Measurements from ENCODE around the gene CCDC183.

CCDC183 gene

DNA sequence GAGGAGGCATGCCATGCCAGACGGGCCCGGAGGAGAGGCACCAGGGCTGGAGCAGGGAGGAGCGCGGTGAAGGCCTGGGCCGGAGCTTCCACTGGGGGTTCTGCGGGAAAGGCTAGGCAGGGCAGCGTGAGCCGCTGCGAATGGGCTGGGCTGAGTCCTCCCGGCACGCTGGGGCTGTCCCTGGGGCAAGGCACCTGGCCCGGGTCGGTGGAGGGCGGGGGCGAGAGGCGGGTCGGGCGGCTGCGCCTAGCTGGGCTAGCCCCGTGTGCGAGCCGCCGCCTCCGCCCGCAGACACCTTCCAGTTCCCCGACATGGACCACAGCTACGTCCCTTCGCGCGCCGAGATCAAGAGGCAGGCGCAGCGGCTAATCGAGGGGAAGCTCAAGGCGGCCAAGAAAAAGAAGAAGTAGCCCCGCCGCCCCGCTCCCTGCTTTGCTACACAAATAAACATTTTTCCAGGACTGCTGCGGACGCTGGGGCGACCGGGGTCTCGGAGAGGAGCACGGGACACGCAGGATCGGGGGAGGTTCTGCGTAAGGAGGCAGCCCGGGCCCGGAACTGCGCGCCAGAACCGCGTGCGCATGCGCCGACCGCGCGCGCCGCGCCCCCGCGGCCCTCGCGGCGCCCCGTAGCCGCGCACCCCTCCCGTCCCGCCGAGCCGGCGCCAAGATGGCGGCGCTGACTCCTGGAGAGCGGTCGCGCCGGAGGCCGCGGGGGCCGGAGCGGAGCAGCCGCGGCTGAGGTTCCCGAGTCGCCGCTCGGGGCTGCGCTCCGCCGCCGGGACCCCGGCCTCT lies 11.3 kb downstream of the CCDC183 start, which contains the start of gene RABL6:
Gene RABL6 (plus strand): TSS at position 668 of the 794 bp plus-strand sequence. CDS start 249 bp downstream, outside the sequence.
- FAIRE-seq (peak; percentile 87), DNase-seq (ENCODE audit: insufficient read length) (peak; percentile 98)
- TF ChIP-seq POLR2AphosphoS5 (IDR thresholded peaks at IDR 0.05; ENCODE audit: low read depth, low read length): peak; percentile 61
- peak; percentile 93 for TF ChIP-seq POLR2A (IDR thresholded peaks at IDR 0.05; ENCODE audit: low read depth, low read length)
- peak; percentile 92 for TF ChIP-seq TAF1 (IDR thresholded peaks at IDR 0.05; ENCODE audit: borderline replicate concordance, low read depth, low read length)

DNA sequence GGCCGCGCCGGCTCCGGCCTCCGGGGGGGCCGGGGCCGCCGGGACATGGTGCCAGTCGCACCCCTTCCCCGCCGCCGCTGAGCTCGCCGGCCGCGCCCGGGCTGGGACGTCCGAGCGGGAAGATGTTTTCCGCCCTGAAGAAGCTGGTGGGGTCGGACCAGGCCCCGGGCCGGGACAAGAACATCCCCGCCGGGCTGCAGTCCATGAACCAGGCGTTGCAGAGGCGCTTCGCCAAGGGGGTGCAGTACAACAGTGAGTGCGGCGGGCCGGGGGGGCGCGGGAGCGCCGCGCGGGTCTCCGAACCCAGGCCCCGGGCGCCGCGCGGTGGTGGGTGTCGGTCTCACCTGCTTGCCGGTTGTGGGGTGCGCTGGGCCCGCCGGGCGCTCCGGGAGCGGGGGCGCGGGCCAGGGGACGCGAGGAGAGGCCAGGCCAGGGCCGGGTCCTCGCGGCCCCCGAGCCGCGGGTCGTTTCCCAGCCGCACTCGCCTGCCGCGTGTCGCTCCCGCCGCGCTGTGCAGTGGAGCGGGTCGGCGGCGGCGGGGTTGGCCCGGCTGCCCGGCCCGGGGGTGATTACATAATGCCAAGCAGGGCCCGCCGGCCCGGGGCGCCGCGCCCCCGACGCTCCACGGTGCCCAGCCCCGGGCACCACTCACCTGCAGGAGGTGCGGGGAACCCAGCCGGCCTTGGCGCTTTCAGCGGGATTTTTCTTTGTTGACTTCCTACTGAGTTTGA lies 12.1 kb downstream of the CCDC183 start:
- DNase-seq (ENCODE audit: insufficient read length) (no peak), FAIRE-seq (no peak)
- peak; percentile 81 for TF ChIP-seq TAF1 (IDR thresholded peaks at IDR 0.05; ENCODE audit: borderline replicate concordance, low read depth, low read length)
- TF ChIP-seq POLR2AphosphoS5 (IDR thresholded peaks at IDR 0.05; ENCODE audit: low read depth, low read length): no peak

DNA sequence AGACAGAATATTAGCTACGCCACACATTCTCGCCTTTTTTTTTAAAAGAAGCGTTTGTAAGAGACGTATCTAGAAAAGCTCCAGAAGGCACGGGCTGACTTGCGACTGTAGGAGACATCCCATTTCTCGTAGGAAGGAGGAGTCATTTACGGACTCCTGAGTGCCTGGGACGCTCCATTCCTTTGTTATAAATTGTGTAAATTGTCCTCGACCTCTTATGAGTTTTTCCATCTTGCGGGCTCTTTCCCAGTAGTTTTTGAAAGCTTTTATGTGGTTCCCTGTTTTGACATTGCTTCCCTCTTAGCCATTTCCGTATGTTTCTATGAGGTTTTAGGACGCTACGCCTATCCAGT lies 12.6 kb downstream of the CCDC183 start:
- FAIRE-seq: no peak
- TF ChIP-seq TAF1 (IDR thresholded peaks at IDR 0.05; ENCODE audit: borderline replicate concordance, low read depth, low read length) (no peak), POLR2AphosphoS5 (IDR thresholded peaks at IDR 0.05; ENCODE audit: low read depth, low read length) (no peak), POLR2A (IDR thresholded peaks at IDR 0.05; ENCODE audit: low read depth, low read length) (no peak)

DNA sequence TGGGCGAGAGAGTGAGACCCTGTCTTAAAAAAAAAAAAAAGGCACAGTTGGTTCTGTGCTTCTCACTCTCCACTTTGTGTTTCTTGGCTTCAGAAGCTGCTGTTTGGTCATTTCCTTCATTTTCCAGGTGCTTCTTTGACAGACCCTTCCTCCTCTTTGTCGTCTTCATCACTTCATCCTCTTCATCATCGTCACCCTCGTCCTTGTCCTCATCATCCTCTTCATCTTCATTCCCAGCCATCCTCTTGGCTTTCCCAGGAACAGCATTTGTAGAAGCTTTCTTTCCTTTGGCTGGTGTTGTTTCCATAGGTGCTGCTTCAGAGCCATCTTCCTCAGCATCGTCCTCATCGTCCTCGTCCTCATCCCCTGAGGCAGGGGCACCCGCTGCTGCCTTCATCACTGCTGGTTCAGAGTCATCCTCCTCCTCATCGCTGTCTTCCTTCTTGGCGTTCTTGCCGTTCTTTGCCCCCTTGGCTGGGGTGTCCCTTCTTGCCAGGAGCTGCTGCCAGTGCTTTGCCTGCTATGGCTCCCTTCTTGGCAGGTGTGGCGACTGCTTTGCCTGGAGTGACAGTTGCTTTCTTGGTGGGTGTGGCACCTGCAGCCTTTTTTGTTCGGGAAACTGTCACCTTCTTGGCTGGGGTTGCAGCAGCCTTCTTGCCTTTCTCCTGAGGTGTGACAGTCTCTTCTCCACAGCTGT lies 18.7 kb downstream of the CCDC183 start:
- no peak for DNase-seq (ENCODE audit: insufficient read length)
- no peak for TF ChIP-seq POLR2AphosphoS5 (IDR thresholded peaks at IDR 0.05; ENCODE audit: low read depth, low read length)
- TF ChIP-seq POLR2A (IDR thresholded peaks at IDR 0.05; ENCODE audit: low read depth, low read length): no peak
- TF ChIP-seq TAF1 (IDR thresholded peaks at IDR 0.05; ENCODE audit: borderline replicate concordance, low read depth, low read length): no peak
- FAIRE-seq: no peak

More for the DNA sequence above, 12.6 kb downstream of the CCDC183 start:
- no peak for DNase-seq (ENCODE audit: insufficient read length)

DNA sequence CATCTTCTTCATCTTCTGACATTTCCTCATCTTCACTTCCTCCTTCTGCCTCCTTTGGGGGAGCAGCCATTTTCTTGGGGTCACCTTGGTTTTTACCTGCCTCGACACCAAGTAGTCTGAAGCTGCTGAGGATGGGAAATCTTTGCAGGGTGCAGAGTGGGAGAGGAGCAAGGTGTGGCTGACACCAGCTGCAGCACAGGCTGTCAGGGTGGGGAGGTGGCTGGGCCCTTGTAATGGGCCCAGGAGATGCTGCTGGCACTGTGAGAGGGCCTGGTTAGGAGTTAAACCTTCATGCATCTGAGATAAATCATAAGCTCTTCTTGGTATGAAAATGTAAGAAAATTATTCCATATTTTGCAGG lies 19.3 kb downstream of the CCDC183 start:
- DNase-seq (ENCODE audit: insufficient read length) (no peak), FAIRE-seq (no peak)
- no peak for TF ChIP-seq TAF1 (IDR thresholded peaks at IDR 0.05; ENCODE audit: borderline replicate concordance, low read depth, low read length)
- no peak for TF ChIP-seq POLR2A (IDR thresholded peaks at IDR 0.05; ENCODE audit: low read depth, low read length)
- no peak for TF ChIP-seq POLR2AphosphoS5 (IDR thresholded peaks at IDR 0.05; ENCODE audit: low read depth, low read length)

DNA sequence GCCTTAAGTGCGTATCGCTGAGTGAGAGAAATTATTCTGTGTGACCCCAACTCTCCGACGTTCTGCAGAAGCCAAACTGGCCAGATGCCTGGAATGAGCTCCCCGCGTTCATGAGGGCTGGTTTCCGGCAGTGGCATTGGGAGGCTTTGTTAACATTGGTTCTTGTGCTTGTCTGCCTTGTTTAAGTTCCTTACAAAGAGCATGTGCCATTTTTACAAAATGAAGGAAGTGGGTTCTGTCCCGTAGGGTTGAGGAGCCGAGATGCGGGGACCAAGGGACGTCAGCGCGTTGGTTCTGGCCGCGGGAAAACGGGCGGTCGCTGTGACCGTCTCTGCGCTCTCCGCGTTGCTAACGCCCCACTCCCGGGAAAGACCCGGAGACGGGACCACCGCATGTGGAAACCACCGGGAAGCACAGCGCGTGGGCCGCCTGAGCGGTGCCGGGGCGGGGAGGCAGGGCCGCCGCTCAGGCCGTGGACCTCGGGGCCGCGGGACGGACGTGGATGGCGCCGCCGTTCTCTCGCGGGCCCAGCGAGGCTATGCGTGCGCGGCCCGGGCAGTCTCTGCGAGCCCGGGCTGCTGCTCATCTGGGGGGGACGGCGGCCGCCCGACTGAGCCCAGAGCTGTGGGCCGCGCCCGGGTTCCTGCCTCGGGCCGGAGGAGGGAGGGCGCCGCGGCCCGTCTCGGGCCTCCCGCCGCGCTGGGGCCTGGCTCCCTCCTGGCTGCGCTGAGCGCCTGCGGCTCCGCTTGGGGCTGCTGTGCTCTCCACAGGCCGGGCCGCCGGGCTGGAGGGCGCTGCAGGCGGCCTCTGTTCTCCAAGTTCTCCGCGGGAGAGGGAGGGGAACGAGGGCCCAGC lies 25.1 kb downstream of the CCDC183 start:
- TF ChIP-seq POLR2A (IDR thresholded peaks at IDR 0.05; ENCODE audit: low read depth, low read length): no peak
- no peak for TF ChIP-seq TAF1 (IDR thresholded peaks at IDR 0.05; ENCODE audit: borderline replicate concordance, low read depth, low read length)
- TF ChIP-seq POLR2AphosphoS5 (IDR thresholded peaks at IDR 0.05; ENCODE audit: low read depth, low read length): no peak
- no peak for FAIRE-seq
- no peak for DNase-seq (ENCODE audit: insufficient read length)

DNA sequence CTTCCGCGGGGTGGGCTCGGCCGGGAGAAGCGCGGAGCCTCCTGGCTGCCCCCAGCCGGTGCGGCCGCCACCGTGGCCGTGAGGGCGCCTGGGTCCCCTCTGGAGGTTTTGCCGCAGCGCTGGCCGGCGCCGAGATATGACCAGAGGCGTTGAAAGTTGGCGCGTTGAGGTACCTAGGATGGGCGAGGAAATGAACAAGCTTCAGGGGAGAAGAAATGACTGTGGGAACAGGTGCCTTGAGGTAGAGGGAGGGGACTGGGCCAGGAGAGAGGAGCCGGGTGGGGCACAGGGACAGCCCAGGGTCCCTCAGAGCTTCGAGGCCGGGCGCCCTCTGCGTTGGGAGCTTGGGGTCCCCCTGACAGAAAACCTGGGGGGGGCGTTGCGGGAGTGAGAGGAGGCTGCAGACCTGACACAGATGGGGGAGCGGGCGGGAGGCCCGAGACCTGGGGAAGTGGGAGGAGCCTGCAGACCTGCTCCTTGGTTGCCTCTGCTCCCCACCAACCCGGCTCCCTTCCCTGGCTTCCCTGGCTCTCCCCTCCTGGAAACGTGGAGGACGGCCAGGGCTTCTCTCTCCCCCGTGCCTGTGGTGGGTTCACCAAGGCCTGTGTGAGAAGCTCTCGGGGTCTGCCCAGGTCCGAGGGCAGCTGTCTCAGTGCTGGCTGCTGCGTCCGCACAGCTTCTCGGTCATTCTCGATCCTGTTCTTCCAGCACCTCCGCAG lies 25.8 kb downstream of the CCDC183 start:
- DNase-seq (ENCODE audit: insufficient read length) (no peak), FAIRE-seq (no peak)
- TF ChIP-seq POLR2A (IDR thresholded peaks at IDR 0.05; ENCODE audit: low read depth, low read length) (no peak), POLR2AphosphoS5 (IDR thresholded peaks at IDR 0.05; ENCODE audit: low read depth, low read length) (no peak), TAF1 (IDR thresholded peaks at IDR 0.05; ENCODE audit: borderline replicate concordance, low read depth, low read length) (no peak)

DNA sequence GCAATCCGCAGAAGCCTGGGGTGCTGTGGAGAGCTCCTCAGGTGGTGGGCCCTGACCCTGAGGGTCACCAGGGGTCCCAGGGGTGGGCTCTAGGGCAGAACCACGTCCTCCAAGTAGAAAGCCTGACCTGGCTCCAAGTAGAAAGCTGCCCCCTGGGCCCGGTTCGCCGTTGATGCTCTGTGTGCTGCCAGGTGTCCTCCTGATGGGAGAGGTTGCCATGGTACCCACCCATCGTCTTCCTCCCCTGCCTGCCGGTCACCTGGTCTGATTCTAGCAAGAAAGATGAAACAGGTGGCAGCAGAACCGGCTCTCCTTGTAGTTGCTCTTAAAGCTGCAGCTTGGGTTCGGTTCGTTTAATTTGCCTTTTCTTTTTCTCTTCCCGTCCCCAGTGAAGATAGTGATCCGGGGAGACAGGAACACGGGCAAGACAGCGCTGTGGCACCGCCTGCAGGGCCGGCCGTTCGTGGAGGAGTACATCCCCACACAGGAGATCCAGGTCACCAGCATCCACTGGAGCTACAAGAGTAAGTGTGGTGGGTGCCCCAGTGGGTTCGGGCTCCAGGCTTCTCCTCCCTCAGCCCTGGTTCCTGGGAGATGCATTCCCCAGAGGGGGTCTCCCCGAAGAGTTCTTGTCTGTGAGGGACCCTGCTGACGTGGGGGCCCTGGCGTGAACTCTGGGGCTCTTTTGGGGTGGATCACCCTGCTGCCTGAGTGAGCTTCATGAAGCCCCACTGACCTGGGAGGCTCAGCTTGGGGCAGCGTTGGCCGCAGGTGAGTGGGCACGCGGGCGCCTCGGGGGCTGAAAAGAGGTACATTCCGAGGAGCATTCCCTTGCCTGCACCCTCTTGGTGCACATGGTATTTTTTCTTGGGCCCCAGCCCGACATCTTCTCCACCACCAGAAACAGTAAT lies 27.3 kb downstream of the CCDC183 start:
- FAIRE-seq (no peak), DNase-seq (ENCODE audit: insufficient read length) (no peak)
- no peak for TF ChIP-seq POLR2AphosphoS5 (IDR thresholded peaks at IDR 0.05; ENCODE audit: low read depth, low read length)
- TF ChIP-seq TAF1 (IDR thresholded peaks at IDR 0.05; ENCODE audit: borderline replicate concordance, low read depth, low read length): no peak
- no peak for TF ChIP-seq POLR2A (IDR thresholded peaks at IDR 0.05; ENCODE audit: low read depth, low read length)

DNA sequence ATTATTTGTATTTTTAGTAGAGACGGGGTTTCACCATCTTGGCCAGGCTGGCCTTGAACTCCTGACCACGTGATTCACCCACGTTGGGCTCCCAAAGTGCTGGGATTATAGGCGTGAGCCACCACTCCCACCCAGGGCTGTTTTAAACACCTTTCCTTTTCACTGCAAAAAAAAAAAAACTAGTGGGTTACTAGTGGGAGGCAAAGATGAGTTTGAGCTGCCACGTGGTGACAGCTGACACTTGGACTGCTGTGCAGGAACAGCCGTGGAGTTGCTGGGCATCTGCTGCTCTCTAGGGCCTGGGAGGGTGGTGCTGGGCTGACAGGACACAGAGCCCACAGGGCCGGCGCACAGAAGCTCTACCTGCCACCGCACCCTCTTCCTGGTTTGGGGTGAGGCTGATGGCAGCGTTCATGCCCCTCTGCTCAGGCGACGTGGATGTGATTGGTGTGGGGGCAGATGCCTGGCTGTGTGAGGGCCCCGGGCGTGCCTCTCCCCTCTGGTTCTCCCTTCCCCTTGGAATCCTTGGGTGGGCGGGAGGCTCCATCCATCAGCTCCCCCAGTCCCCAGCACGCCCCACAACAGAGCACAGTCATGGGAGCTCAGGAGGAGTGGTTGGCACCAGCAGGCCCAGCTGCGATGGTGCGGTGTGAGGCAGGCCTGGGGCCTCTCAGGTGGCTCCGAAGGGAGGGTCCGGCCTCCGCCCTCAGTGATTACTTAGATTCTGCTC lies 28.5 kb downstream of the CCDC183 start:
- FAIRE-seq (no peak), DNase-seq (ENCODE audit: insufficient read length) (no peak)
- no peak for TF ChIP-seq TAF1 (IDR thresholded peaks at IDR 0.05; ENCODE audit: borderline replicate concordance, low read depth, low read length)
- TF ChIP-seq POLR2AphosphoS5 (IDR thresholded peaks at IDR 0.05; ENCODE audit: low read depth, low read length): no peak
- no peak for TF ChIP-seq POLR2A (IDR thresholded peaks at IDR 0.05; ENCODE audit: low read depth, low read length)

Data from GM12892 (cell line).